Measurements from ENCODE around the gene SFXN5.

DNA sequence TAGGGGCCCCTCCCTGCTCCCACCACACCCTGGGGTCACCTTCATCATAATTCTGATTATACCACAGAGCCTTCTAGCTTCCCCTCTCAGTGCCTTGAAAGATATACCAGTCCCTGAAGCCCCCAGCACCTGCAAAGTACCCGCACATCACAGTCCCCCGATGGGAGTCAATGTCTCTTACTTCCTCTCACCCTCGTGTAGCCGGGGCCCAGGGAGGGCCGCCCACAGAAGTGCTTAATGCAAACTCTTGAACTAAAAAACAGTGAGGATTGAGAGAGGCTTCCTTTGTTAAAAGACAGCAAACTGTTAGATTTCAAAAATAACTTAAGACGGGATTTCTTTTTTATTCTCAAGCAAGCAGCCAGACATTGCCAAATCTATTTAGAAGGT is 76.5 kb downstream of the SFXN5 start:
- TF ChIP-seq, protein P1, sequence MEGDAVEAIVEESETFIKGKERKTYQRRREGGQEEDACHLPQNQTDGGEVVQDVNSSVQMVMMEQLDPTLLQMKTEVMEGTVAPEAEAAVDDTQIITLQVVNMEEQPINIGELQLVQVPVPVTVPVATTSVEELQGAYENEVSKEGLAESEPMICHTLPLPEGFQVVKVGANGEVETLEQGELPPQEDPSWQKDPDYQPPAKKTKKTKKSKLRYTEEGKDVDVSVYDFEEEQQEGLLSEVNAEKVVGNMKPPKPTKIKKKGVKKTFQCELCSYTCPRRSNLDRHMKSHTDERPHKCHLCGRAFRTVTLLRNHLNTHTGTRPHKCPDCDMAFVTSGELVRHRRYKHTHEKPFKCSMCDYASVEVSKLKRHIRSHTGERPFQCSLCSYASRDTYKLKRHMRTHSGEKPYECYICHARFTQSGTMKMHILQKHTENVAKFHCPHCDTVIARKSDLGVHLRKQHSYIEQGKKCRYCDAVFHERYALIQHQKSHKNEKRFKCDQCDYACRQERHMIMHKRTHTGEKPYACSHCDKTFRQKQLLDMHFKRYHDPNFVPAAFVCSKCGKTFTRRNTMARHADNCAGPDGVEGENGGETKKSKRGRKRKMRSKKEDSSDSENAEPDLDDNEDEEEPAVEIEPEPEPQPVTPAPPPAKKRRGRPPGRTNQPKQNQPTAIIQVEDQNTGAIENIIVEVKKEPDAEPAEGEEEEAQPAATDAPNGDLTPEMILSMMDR (IDR thresholded peaks at IDR 0.05), result no peak
- TF ChIP-seq POLR2A (IDR thresholded peaks at IDR 0.05), result no peak

Data from vagina (tissue), 2 donors.